ENCODE measurements around the gene CBFB.

Gene CBFB

GRCh38 chr16:67011274-67011673 is 17.7 kb upstream of the CBFB start:
- peaks cover 15% of the 10 kb centered on the region for H3K4me1 ChIP-seq (ENCODE audit: insufficient read depth, insufficient read length)
- H3K27me3 ChIP-seq (ENCODE audit: insufficient read depth, insufficient read length) = peaks cover 27% of the 10 kb centered on the region
- TF ChIP-seq SUZ12 (IDR thresholded peaks at IDR 0.05; ENCODE audit: extremely low read depth, insufficient read depth, insufficient read length) (no peak), YY1 (IDR thresholded peaks at IDR 0.05; ENCODE audit: insufficient read depth, insufficient read length) (no peak), ZNF274 (IDR thresholded peaks at IDR 0.05; ENCODE audit: low read depth, low read length) (no peak)
- no peak overlapping the region for H3K4me3 ChIP-seq (ENCODE audit: insufficient read length, low read depth)
- no peak for DNase-seq (ENCODE audit: low read depth, low spot score)
- no peaks in the 10 kb centered on the region for H3K36me3 ChIP-seq (ENCODE audit: insufficient read depth, insufficient read length, low read length)
- H3K9me3 ChIP-seq (ENCODE audit: insufficient read depth, low read length) = no peaks in the 10 kb centered on the region
- H3K9ac ChIP-seq (ENCODE audit: insufficient read length, low read depth) = no peak overlapping the region

- H3K36me3 ChIP-seq (ENCODE audit: insufficient read depth, insufficient read length, low read length) = no peaks in the 10 kb centered on the region
- H3K9ac ChIP-seq (ENCODE audit: insufficient read length, low read depth) = peak overlapping the region; percentile 77
- peaks cover 27% of the 10 kb centered on the region for H3K27me3 ChIP-seq (ENCODE audit: insufficient read depth, insufficient read length)
- H3K9me3 ChIP-seq (ENCODE audit: insufficient read depth, low read length) = no peaks in the 10 kb centered on the region
- peaks cover 13% of the 10 kb centered on the region for H3K4me1 ChIP-seq (ENCODE audit: insufficient read depth, insufficient read length)
- peak overlapping the region; percentile 44 for H3K4me3 ChIP-seq (ENCODE audit: insufficient read length, low read depth)
- no peak for TF ChIP-seq ZNF274 (IDR thresholded peaks at IDR 0.05; ENCODE audit: low read depth, low read length)
- no peak for TF ChIP-seq YY1 (IDR thresholded peaks at IDR 0.05; ENCODE audit: insufficient read depth, insufficient read length)
- no peak for TF ChIP-seq SUZ12 (IDR thresholded peaks at IDR 0.05; ENCODE audit: extremely low read depth, insufficient read depth, insufficient read length)
- no peak for DNase-seq (ENCODE audit: low read depth, low spot score)
Observed at GRCh38 chr16:67013233-67013822, 15.6 kb upstream of the CBFB start.

GRCh38 chr16:67013823-67014633 is 14.9 kb upstream of the CBFB start:
- H3K36me3 ChIP-seq (ENCODE audit: insufficient read depth, insufficient read length, low read length) = no peaks in the 10 kb centered on the region
- H3K9me3 ChIP-seq (ENCODE audit: insufficient read depth, low read length) = no peaks in the 10 kb centered on the region
- DNase-seq (ENCODE audit: low read depth, low spot score) = no peak
- peaks cover 13% of the 10 kb centered on the region for H3K4me1 ChIP-seq (ENCODE audit: insufficient read depth, insufficient read length)
- peak overlapping the region; percentile 44 for H3K4me3 ChIP-seq (ENCODE audit: insufficient read length, low read depth)
- H3K9ac ChIP-seq (ENCODE audit: insufficient read length, low read depth) = peak overlapping the region; percentile 77
- peaks cover 27% of the 10 kb centered on the region for H3K27me3 ChIP-seq (ENCODE audit: insufficient read depth, insufficient read length)
- no peak for TF ChIP-seq YY1 (IDR thresholded peaks at IDR 0.05; ENCODE audit: insufficient read depth, insufficient read length)
- TF ChIP-seq ZNF274 (IDR thresholded peaks at IDR 0.05; ENCODE audit: low read depth, low read length) = no peak
- TF ChIP-seq SUZ12 (IDR thresholded peaks at IDR 0.05; ENCODE audit: extremely low read depth, insufficient read depth, insufficient read length) = no peak

GRCh38 chr16:67014634-67015312 is 14.2 kb upstream of the CBFB start:
- Histone ChIP-seq H3K9ac (ENCODE audit: insufficient read length, low read depth) (peak overlapping the region; percentile 77), H3K36me3 (ENCODE audit: insufficient read depth, insufficient read length, low read length) (no peaks in the 10 kb centered on the region), H3K4me1 (ENCODE audit: insufficient read depth, insufficient read length) (peaks cover 13% of the 10 kb centered on the region), H3K27me3 (ENCODE audit: insufficient read depth, insufficient read length) (peaks cover 27% of the 10 kb centered on the region), H3K4me3 (ENCODE audit: insufficient read length, low read depth) (peak overlapping the region; percentile 44), H3K9me3 (ENCODE audit: insufficient read depth, low read length) (no peaks in the 10 kb centered on the region)
- DNase-seq (ENCODE audit: low read depth, low spot score) = no peak
- TF ChIP-seq ZNF274 (IDR thresholded peaks at IDR 0.05; ENCODE audit: low read depth, low read length) = no peak
- no peak for TF ChIP-seq SUZ12 (IDR thresholded peaks at IDR 0.05; ENCODE audit: extremely low read depth, insufficient read depth, insufficient read length)
- TF ChIP-seq YY1 (IDR thresholded peaks at IDR 0.05; ENCODE audit: insufficient read depth, insufficient read length) = no peak

- Histone ChIP-seq H3K4me3 (ENCODE audit: insufficient read length, low read depth) (no peak overlapping the region), H3K27me3 (ENCODE audit: insufficient read depth, insufficient read length) (peaks cover 27% of the 10 kb centered on the region), H3K9me3 (ENCODE audit: insufficient read depth, low read length) (no peaks in the 10 kb centered on the region), H3K36me3 (ENCODE audit: insufficient read depth, insufficient read length, low read length) (no peaks in the 10 kb centered on the region), H3K9ac (ENCODE audit: insufficient read length, low read depth) (no peak overlapping the region), H3K4me1 (ENCODE audit: insufficient read depth, insufficient read length) (peaks cover 13% of the 10 kb centered on the region)
- no peak for DNase-seq (ENCODE audit: low read depth, low spot score)
- TF ChIP-seq ZNF274 (IDR thresholded peaks at IDR 0.05; ENCODE audit: low read depth, low read length) (no peak), YY1 (IDR thresholded peaks at IDR 0.05; ENCODE audit: insufficient read depth, insufficient read length) (no peak)
Observed at GRCh38 chr16:67015313-67015731, 13.6 kb upstream of the CBFB start.

- no peak for DNase-seq (ENCODE audit: low read depth, low spot score)
- no peak overlapping the region for H3K4me3 ChIP-seq (ENCODE audit: insufficient read length, low read depth)
Observed at GRCh38 chr16:67016143-67016542, 12.8 kb upstream of the CBFB start.

More at GRCh38 chr16:67016143-67016542, 12.8 kb upstream of the CBFB start:
- no peaks in the 10 kb centered on the region for H3K36me3 ChIP-seq (ENCODE audit: insufficient read depth, insufficient read length, low read length)
- no peaks in the 10 kb centered on the region for H3K9me3 ChIP-seq (ENCODE audit: insufficient read depth, low read length)
- H3K4me1 ChIP-seq (ENCODE audit: insufficient read depth, insufficient read length) = peaks cover 13% of the 10 kb centered on the region
- no peak overlapping the region for H3K9ac ChIP-seq (ENCODE audit: insufficient read length, low read depth)
- TF ChIP-seq ZNF274 (IDR thresholded peaks at IDR 0.05; ENCODE audit: low read depth, low read length) (no peak), SUZ12 (IDR thresholded peaks at IDR 0.05; ENCODE audit: extremely low read depth, insufficient read depth, insufficient read length) (no peak), YY1 (IDR thresholded peaks at IDR 0.05; ENCODE audit: insufficient read depth, insufficient read length) (no peak)
- peaks cover 27% of the 10 kb centered on the region for H3K27me3 ChIP-seq (ENCODE audit: insufficient read depth, insufficient read length)

Data from NT2/D1 (cell line).